ENCODE data around the gene NUP210L.

- TF ChIP-seq, protein P1, sequence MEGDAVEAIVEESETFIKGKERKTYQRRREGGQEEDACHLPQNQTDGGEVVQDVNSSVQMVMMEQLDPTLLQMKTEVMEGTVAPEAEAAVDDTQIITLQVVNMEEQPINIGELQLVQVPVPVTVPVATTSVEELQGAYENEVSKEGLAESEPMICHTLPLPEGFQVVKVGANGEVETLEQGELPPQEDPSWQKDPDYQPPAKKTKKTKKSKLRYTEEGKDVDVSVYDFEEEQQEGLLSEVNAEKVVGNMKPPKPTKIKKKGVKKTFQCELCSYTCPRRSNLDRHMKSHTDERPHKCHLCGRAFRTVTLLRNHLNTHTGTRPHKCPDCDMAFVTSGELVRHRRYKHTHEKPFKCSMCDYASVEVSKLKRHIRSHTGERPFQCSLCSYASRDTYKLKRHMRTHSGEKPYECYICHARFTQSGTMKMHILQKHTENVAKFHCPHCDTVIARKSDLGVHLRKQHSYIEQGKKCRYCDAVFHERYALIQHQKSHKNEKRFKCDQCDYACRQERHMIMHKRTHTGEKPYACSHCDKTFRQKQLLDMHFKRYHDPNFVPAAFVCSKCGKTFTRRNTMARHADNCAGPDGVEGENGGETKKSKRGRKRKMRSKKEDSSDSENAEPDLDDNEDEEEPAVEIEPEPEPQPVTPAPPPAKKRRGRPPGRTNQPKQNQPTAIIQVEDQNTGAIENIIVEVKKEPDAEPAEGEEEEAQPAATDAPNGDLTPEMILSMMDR (IDR thresholded peaks at IDR 0.05) = no peak
- TF ChIP-seq POLR2A (IDR thresholded peaks at IDR 0.05) = no peak
Measured at GRCh38 chr1:154129391-154129970, 25.4 kb downstream of the NUP210L start.

All from thyroid gland (tissue), 4 donors.